Measurements from ENCODE around the gene CUBN. TPM values are rescaled to one million over a fixed set of nuclear protein-coding genes. Genes with fewer than 3 reads are reported as not detected.
A peak's percentile ranks its signal among the peaks of the same experiment; 100 is the strongest.

CUBN gene
- total and polyA plus RNA-seq, 7 experiments from 2014 or later = 0.39 to 17.5 (median 7.0) TPM

- intact Hi-C loops (cut with micrococcal nuclease) = loop anchor here in 1 of 2 donors (5.0 kb wide), 1 partner anchor 94 kb away; no protein-coding TSS in a partner anchor
- Histone ChIP-seq H3K36me3 (ENCODE audit: control insufficient read depth in 2 of 3, insufficient read depth in 3 of 3, low read length in 3 of 3) (no peaks in the 10 kb centered on the region), H3K27ac (ENCODE audit: low read depth, low read length) (no peak overlapping the region), H3K9me3 (ENCODE audit: control insufficient read depth in 2 of 3, low read length in 3 of 3) (no peaks in the 10 kb centered on the region), H3K27me3 (ENCODE audit: control insufficient read depth in 2 of 2, insufficient read depth in 2 of 2, low read length in 2 of 2) (no peaks in the 10 kb centered on the region), H3K4me1 (ENCODE audit: control insufficient read depth in 2 of 2, insufficient read depth in 2 of 2, low read length in 2 of 2) (no peaks in the 10 kb centered on the region), H3K4me3 (ENCODE audit: low read length) (no peak overlapping the region)
- Mint-ChIP-seq H3K4me3 (no peak overlapping the region), H3K9me3 (no peaks in the 10 kb centered on the region), H3K36me3 (peaks cover under 1 to 35% (median 7%) of the 10 kb centered on the region in 5 donors), H3K27ac (no peak overlapping the region), H3K27me3 (no peaks in the 10 kb centered on the region), H3K4me1 (no peaks in the 10 kb centered on the region)
- DNase-seq = no peak
- CTCF ChIA-PET = no interaction called here
- no peak for ATAC-seq
- POLR2A ChIA-PET = no interaction called here
Observed at GRCh38 chr10:17155826-17156225, 26.2 kb upstream of the CUBN start.

GRCh38 chr10:17154116-17154515 lies 24.5 kb upstream of the CUBN start:
- ChIA-PET POLR2A (no interaction called here), CTCF (no interaction called here)
- no peak overlapping the region for H3K4me3 ChIP-seq (ENCODE audit: low read length)
- no peaks in the 10 kb centered on the region for H3K4me1 ChIP-seq (ENCODE audit: control insufficient read depth in 2 of 2, insufficient read depth in 2 of 2, low read length in 2 of 2)
- H3K27me3 ChIP-seq (ENCODE audit: control insufficient read depth in 2 of 2, insufficient read depth in 2 of 2, low read length in 2 of 2) = no peaks in the 10 kb centered on the region
- no peaks in the 10 kb centered on the region for H3K36me3 ChIP-seq (ENCODE audit: control insufficient read depth in 2 of 3, insufficient read depth in 3 of 3, low read length in 3 of 3)
- H3K9me3 Mint-ChIP-seq = no peaks in the 10 kb centered on the region
- H3K27me3 Mint-ChIP-seq = no peaks in the 10 kb centered on the region
- H3K27ac Mint-ChIP-seq = no peak overlapping the region
- ATAC-seq = no peak
- peaks cover 2 to 41% (median 11%) of the 10 kb centered on the region in 5 donors for H3K36me3 Mint-ChIP-seq
- DNase-seq = no peak
- H3K27ac ChIP-seq (ENCODE audit: low read depth, low read length) = no peak overlapping the region
- no peaks in the 10 kb centered on the region for H3K9me3 ChIP-seq (ENCODE audit: control insufficient read depth in 2 of 3, low read length in 3 of 3)
- no peak overlapping the region for H3K4me3 Mint-ChIP-seq
- H3K4me1 Mint-ChIP-seq = no peaks in the 10 kb centered on the region
- intact Hi-C loops (cut with micrococcal nuclease) = no loop called here

GRCh38 chr10:17153321-17153720 lies 23.7 kb upstream of the CUBN start:
- ATAC-seq (no peak), DNase-seq (no peak)
- Histone ChIP-seq H3K4me3 (ENCODE audit: low read length) (no peak overlapping the region), H3K27ac (ENCODE audit: low read depth, low read length) (no peak overlapping the region), H3K36me3 (ENCODE audit: control insufficient read depth in 2 of 3, insufficient read depth in 3 of 3, low read length in 3 of 3) (no peaks in the 10 kb centered on the region), H3K27me3 (ENCODE audit: control insufficient read depth in 2 of 2, insufficient read depth in 2 of 2, low read length in 2 of 2) (no peaks in the 10 kb centered on the region), H3K4me1 (ENCODE audit: control insufficient read depth in 2 of 2, insufficient read depth in 2 of 2, low read length in 2 of 2) (no peaks in the 10 kb centered on the region), H3K9me3 (ENCODE audit: control insufficient read depth in 2 of 3, low read length in 3 of 3) (no peaks in the 10 kb centered on the region)
- H3K27me3 Mint-ChIP-seq = no peaks in the 10 kb centered on the region
- POLR2A ChIA-PET = interaction anchor here (1.4 kb wide), 1 partner anchor 76 kb away, joined by 5 read pairs; no protein-coding TSS in a partner anchor
- no peak overlapping the region for H3K27ac Mint-ChIP-seq
- CTCF ChIA-PET = no interaction called here
- peaks cover 2 to 38% (median 12%) of the 10 kb centered on the region in 5 donors for H3K36me3 Mint-ChIP-seq
- H3K9me3 Mint-ChIP-seq = no peaks in the 10 kb centered on the region
- intact Hi-C loops (cut with micrococcal nuclease) = no loop called here
- H3K4me1 Mint-ChIP-seq = no peaks in the 10 kb centered on the region
- no peak overlapping the region for H3K4me3 Mint-ChIP-seq

GRCh38 chr10:17151716-17152115 lies 22.1 kb upstream of the CUBN start:
- no peaks in the 10 kb centered on the region for H3K27me3 Mint-ChIP-seq
- Histone ChIP-seq H3K27ac (ENCODE audit: low read depth, low read length) (no peak overlapping the region), H3K27me3 (ENCODE audit: control insufficient read depth in 2 of 2, insufficient read depth in 2 of 2, low read length in 2 of 2) (no peaks in the 10 kb centered on the region), H3K4me1 (ENCODE audit: control insufficient read depth in 2 of 2, insufficient read depth in 2 of 2, low read length in 2 of 2) (no peaks in the 10 kb centered on the region), H3K9me3 (ENCODE audit: control insufficient read depth in 2 of 3, low read length in 3 of 3) (no peaks in the 10 kb centered on the region), H3K4me3 (ENCODE audit: low read length) (no peak overlapping the region), H3K36me3 (ENCODE audit: control insufficient read depth in 2 of 3, insufficient read depth in 3 of 3, low read length in 3 of 3) (no peaks in the 10 kb centered on the region)
- no peaks in the 10 kb centered on the region for H3K9me3 Mint-ChIP-seq
- peaks cover 6 to 46% (median 15%) of the 10 kb centered on the region in 5 donors for H3K36me3 Mint-ChIP-seq
- DNase-seq (no peak), ATAC-seq (no peak)
- ChIA-PET POLR2A (interaction anchor here (0.8 kb wide), 1 partner anchor 77 kb away, joined by 3 read pairs; the partner anchor contains the start of gene VIM), CTCF (no interaction called here)
- no peak overlapping the region for H3K4me3 Mint-ChIP-seq
- H3K4me1 Mint-ChIP-seq = no peaks in the 10 kb centered on the region
- intact Hi-C loops (cut with micrococcal nuclease) = no loop called here
- H3K27ac Mint-ChIP-seq = no peak overlapping the region

GRCh38 chr10:17147884-17148489 lies 18.4 kb upstream of the CUBN start:
- H3K4me1 Mint-ChIP-seq = peaks cover 0 to 14% (median 9%) of the 10 kb centered on the region in 7 donors
- H3K36me3 Mint-ChIP-seq = peaks cover 8 to 36% (median 16%) of the 10 kb centered on the region in 5 donors
- no peak for ATAC-seq
- Histone ChIP-seq H3K27ac (ENCODE audit: low read depth, low read length) (no peak overlapping the region), H3K27me3 (ENCODE audit: control insufficient read depth in 2 of 2, insufficient read depth in 2 of 2, low read length in 2 of 2) (no peaks in the 10 kb centered on the region), H3K36me3 (ENCODE audit: control insufficient read depth in 2 of 3, insufficient read depth in 3 of 3, low read length in 3 of 3) (no peaks in the 10 kb centered on the region), H3K4me1 (ENCODE audit: control insufficient read depth in 2 of 2, insufficient read depth in 2 of 2, low read length in 2 of 2) (no peaks in the 10 kb centered on the region), H3K4me3 (ENCODE audit: low read length) (no peak overlapping the region), H3K9me3 (ENCODE audit: control insufficient read depth in 2 of 3, low read length in 3 of 3) (no peaks in the 10 kb centered on the region)
- no peaks in the 10 kb centered on the region for H3K27me3 Mint-ChIP-seq
- intact Hi-C loops (cut with micrococcal nuclease) = loop anchor here in 1 of 2 donors (10.0 kb wide), 1 partner anchor 277 kb away; no protein-coding TSS in a partner anchor
- ChIA-PET CTCF (no interaction called here), POLR2A (no interaction called here)
- no peak overlapping the region for H3K4me3 Mint-ChIP-seq
- H3K27ac Mint-ChIP-seq = no peak overlapping the region
- no peaks in the 10 kb centered on the region for H3K9me3 Mint-ChIP-seq
- DNase-seq = no peak

- Mint-ChIP-seq H3K36me3 (peaks cover 4 to 31% (median 16%) of the 10 kb centered on the region in 5 donors), H3K27ac (no peak overlapping the region), H3K4me3 (no peak overlapping the region), H3K9me3 (no peaks in the 10 kb centered on the region), H3K4me1 (peaks cover under 1 to 24% (median 14%) of the 10 kb centered on the region in 7 donors), H3K27me3 (no peaks in the 10 kb centered on the region)
- Histone ChIP-seq H3K27ac (ENCODE audit: low read depth, low read length) (no peak overlapping the region), H3K4me1 (ENCODE audit: control insufficient read depth in 2 of 2, insufficient read depth in 2 of 2, low read length in 2 of 2) (peaks cover 0 to 1% of the 10 kb centered on the region in 2 donors), H3K27me3 (ENCODE audit: control insufficient read depth in 2 of 2, insufficient read depth in 2 of 2, low read length in 2 of 2) (no peaks in the 10 kb centered on the region), H3K36me3 (ENCODE audit: control insufficient read depth in 2 of 3, insufficient read depth in 3 of 3, low read length in 3 of 3) (no peaks in the 10 kb centered on the region), H3K4me3 (ENCODE audit: low read length) (no peak overlapping the region), H3K9me3 (ENCODE audit: control insufficient read depth in 2 of 3, low read length in 3 of 3) (no peaks in the 10 kb centered on the region)
- intact Hi-C loops (cut with micrococcal nuclease) = loop anchor here in 1 of 2 donors (10.0 kb wide), 1 partner anchor 278 kb away; no protein-coding TSS in a partner anchor
- ChIA-PET CTCF (no interaction called here), POLR2A (interaction anchor here (0.7 kb wide), 1 partner anchor 42 kb away, joined by 3 read pairs; no protein-coding TSS in a partner anchor)
- no peak for DNase-seq
- no peak for ATAC-seq
Observed at GRCh38 chr10:17146892-17147291, 17.3 kb upstream of the CUBN start.

GRCh38 chr10:17145239-17145638 lies 15.6 kb upstream of the CUBN start:
- H3K4me3 Mint-ChIP-seq = no peak overlapping the region
- peaks cover 4 to 32% (median 22%) of the 10 kb centered on the region in 7 donors for H3K4me1 Mint-ChIP-seq
- H3K27me3 Mint-ChIP-seq = peaks cover 0 to 2% (median 0%) of the 10 kb centered on the region in 5 donors
- ATAC-seq (no peak), DNase-seq (no peak)
- H3K27me3 ChIP-seq (ENCODE audit: control insufficient read depth in 2 of 2, insufficient read depth in 2 of 2, low read length in 2 of 2) = no peaks in the 10 kb centered on the region
- H3K27ac ChIP-seq (ENCODE audit: low read depth, low read length) = no peak overlapping the region
- peaks cover 0 to 5% of the 10 kb centered on the region in 2 donors for H3K4me1 ChIP-seq (ENCODE audit: control insufficient read depth in 2 of 2, insufficient read depth in 2 of 2, low read length in 2 of 2)
- no peaks in the 10 kb centered on the region for H3K9me3 ChIP-seq (ENCODE audit: control insufficient read depth in 2 of 3, low read length in 3 of 3)
- no peak overlapping the region for H3K4me3 ChIP-seq (ENCODE audit: low read length)
- H3K27ac Mint-ChIP-seq = peak overlapping the region in 3 of 9 donors; percentile 34 to 82 (median 79)
- H3K9me3 Mint-ChIP-seq = peaks cover 0 to 4% (median 0%) of the 10 kb centered on the region in 11 donors
- intact Hi-C loops (cut with micrococcal nuclease) = loop anchor here in 1 of 2 donors (10.0 kb wide), 1 partner anchor 280 kb away; no protein-coding TSS in a partner anchor
- H3K36me3 Mint-ChIP-seq = peaks cover 4 to 25% (median 16%) of the 10 kb centered on the region in 5 donors
- ChIA-PET CTCF (no interaction called here), POLR2A (interaction anchor here (1.1 kb wide), 1 partner anchor 18 kb away, joined by 3 read pairs; no protein-coding TSS in a partner anchor)
- no peaks in the 10 kb centered on the region for H3K36me3 ChIP-seq (ENCODE audit: control insufficient read depth in 2 of 3, insufficient read depth in 3 of 3, low read length in 3 of 3)

Measured in naive thymus-derived CD4-positive, alpha-beta T cell (primary cell).